Epithelial cell of esophagus (primary cell): ENCODE data around the gene THSD4.

Source experiments
- DNase-seq: peaks from one replicate; pipeline ENCODE4 v3.0.0; 2010; ENCODE audit warnings: low read depth
- H3K4me3 ChIP-seq: 2 replicates; pipeline ENCODE4 v1.5.1; 2011; ENCODE audit warnings: mild to moderate bottlenecking, low read length, control low read depth
- TF ChIP-seq, protein P1 (sequence below): IDR thresholded peaks from 2 replicates; pipeline ENCODE4 v1.5.1; 2011; ENCODE audit warnings: low read depth, mild to moderate bottlenecking, low read length, control low read depth, inconsistent platforms; ENCODE audit not compliant: insufficient read depth; ENCODE audit errors: missing control alignments

The THSD4 gene

DNA sequence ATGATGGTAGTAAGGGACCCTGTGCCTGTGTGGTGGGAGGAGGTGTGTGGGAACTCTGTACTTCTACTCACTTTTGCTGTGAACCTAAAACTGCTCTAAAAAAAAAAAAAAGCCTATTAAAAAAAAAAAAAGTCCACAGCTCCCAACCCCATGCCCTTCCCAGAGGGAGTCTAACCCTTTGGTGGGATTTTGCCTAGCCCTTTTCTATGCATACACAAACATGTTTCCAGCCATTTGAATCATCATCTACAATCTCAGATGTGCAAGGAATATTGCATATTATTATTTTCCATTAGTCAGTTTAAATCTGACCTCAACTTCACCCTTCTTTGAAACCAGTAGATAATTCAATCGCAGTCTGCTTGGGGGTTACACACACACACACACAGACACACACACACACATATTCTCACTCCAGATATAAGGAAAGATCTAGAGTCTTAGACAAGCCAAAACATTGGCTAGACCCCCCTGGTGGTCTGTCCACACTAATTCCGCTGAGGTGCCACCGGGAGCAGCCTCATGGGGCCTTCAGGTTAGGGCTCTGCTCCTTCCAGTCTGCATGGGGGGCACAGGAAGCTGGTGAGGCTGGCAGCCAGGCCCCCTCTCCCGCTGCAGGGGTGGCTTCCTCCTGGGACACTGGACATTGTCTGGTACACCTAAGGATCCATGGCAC, 619.6 kb downstream of the THSD4 start:
- H3K4me3 ChIP-seq = no peak overlapping the region
- TF ChIP-seq, protein P1, sequence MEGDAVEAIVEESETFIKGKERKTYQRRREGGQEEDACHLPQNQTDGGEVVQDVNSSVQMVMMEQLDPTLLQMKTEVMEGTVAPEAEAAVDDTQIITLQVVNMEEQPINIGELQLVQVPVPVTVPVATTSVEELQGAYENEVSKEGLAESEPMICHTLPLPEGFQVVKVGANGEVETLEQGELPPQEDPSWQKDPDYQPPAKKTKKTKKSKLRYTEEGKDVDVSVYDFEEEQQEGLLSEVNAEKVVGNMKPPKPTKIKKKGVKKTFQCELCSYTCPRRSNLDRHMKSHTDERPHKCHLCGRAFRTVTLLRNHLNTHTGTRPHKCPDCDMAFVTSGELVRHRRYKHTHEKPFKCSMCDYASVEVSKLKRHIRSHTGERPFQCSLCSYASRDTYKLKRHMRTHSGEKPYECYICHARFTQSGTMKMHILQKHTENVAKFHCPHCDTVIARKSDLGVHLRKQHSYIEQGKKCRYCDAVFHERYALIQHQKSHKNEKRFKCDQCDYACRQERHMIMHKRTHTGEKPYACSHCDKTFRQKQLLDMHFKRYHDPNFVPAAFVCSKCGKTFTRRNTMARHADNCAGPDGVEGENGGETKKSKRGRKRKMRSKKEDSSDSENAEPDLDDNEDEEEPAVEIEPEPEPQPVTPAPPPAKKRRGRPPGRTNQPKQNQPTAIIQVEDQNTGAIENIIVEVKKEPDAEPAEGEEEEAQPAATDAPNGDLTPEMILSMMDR = no peak
- DNase-seq = no peak

DNA sequence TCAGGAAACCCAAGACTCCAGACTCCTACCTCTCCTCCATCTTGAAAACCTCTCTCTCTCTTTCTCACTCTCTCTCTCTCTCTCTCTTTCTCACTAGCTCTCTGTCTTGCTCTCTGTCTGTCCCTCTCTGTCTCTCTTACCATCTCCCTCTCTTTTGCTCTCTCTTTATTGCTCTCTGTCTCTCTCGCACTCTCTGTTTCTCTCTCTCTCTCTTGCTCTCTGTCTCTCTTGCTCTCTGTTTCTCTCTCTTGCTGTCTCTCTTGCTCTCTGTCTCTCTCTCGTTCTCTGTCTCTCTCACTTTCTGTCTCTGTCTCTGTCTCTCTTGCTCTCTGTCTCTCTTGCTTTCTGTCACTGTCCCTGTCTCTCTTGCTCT, 620.1 kb downstream of the THSD4 start:
- TF ChIP-seq, protein P1 = no peak
- no peak for DNase-seq
- H3K4me3 ChIP-seq = no peak overlapping the region

DNA sequence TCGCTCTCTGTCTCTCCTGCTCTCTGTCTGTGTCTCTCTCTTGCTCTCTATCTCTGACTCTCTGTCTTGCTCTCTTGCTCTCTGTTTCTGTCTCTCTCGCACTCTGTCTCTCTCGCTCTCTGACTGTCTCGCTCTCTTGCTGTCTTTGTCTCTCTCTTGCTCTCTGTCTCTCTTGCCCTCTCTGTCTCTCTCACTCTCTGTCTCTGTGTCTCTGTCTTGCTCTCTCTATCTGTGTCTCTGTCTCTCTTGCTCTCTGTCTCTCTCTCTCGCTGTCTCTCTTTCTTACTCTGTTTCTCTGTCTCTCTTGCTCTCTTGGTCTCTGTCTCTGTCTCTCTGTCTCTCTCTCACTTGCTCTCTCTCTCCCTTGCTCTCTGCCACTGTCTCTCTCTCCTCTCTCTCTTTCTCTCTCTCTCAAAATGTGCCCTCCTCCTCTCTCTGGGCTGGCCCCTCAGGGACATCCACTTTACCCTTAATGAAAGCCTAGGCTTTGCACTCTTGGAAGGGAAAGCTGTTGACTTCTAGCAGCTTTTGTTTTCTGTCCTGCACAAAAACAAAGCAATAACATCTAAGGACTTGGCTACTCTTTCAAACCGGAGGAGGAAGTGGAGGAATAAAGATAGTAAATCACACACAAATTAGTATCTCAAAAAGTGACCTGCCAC, 621.1 kb downstream of the THSD4 start:
- H3K4me3 ChIP-seq = no peak overlapping the region
- DNase-seq = no peak
- TF ChIP-seq, protein P1 = no peak

DNA sequence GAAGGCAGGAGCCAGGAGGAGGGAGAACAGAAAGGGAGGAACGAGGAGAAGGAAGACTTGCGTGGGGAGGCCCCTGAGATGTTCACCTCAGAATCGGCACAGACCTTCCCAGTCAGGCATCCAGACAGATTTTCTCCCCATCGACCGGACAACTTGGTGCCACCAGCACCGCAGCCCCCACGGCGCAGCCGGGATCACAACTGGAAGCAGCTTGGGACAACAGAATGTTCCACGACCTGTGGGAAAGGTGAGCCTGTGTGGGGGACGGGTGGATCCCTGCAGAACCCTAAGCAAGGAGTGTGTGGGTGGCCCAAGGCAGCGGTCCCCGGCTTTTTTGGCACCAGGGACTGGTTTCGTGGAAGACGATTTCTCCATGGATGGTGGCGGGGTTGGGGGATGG, 622.5 kb downstream of the THSD4 start:
- DNase-seq = no peak
- H3K4me3 ChIP-seq = no peak overlapping the region
- TF ChIP-seq, protein P1 = no peak

DNA sequence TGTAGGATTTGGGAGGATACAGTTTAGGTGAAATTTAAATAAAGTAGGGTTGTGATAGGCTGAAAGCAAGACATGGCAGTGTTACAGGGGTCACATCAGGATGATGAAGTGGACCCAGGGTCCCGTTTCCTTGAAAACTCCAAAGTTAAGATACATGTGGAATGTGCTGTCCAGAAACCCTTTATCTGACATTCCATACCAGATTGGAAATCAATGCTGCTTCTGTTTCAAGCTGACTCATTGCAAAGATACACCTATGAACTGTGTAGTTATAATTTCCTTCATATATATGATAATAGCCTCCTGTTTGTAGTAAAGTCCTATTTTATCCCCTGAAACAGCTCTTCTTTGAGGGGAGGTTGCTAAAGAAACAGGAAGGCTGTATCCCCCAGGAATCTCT, 624.1 kb downstream of the THSD4 start:
- no peak overlapping the region for H3K4me3 ChIP-seq
- no peak for DNase-seq
- TF ChIP-seq, protein P1 = no peak

DNA sequence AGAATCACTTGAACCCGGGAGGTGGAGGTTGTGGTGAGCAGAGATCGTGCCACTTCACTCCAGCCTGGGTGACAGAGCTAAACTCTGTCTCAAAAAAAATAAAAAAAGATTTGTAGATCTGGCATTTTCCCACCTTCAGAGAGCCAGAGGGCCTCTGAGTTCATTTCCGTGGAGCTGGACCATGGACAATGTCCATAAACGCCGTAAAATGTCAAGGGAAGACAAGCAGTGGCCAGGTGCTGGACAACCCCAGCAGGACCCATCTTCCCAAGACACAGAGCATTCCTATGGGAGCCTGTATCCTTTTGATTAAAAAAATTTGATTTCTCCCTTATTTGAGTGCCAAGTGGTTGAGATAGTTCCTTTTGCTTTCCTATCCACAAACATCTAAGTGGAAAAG, 627.7 kb downstream of the THSD4 start:
- DNase-seq = no peak
- TF ChIP-seq, protein P1 = no peak
- H3K4me3 ChIP-seq = no peak overlapping the region
